Esophagus squamous epithelium (tissue), 4 donors: ENCODE results near the gene OOEP.

Experiments
- CTCF ChIP-seq, 6 experiments: fragments of 450-650 bp in 4 of 6; fragments of 200-600 bp in 2 of 6; sonication (generic) in 2 of 6; IDR thresholded peaks; one replicate each; pipeline ENCODE4 v1.5.1; 2016 to 2019; ENCODE audit warnings: antibody characterized with exemption in 6 of 6, mild to moderate bottlenecking in 4 of 6, moderate library complexity in 4 of 6
- POLR2A ChIP-seq, 4 donors: fragments of 450-650 bp; IDR thresholded peaks; one replicate each; pipeline ENCODE4 v1.6.1; 2017; ENCODE audit warnings: antibody characterized with exemption in 4 of 4, mild to moderate bottlenecking in 4 of 4, moderate library complexity in 3 of 4

GRCh38 chr6:73394577-73395354, 25.1 kb upstream of the OOEP start, which contains the start of gene DDX43:
- TF ChIP-seq CTCF (IDR thresholded peaks at IDR 0.05) (no peak), POLR2A (IDR thresholded peaks at IDR 0.05) (no peak)
